ENCODE results near the gene TTF1. TPM values are rescaled to one million over a fixed set of nuclear protein-coding genes. Genes with fewer than 3 reads are reported as not detected.

TTF1 gene
- total and polyA plus RNA-seq, 9 of the 15 experiments (the other 6 are each of a cell fraction or from before 2014, with no cell fraction given): 9.0 to 18.5 (median 15.8) TPM

GRCh38 chr9:132414731-132415130 lies 8.1 kb upstream of the TTF1 start:
- H3K9ac ChIP-seq (ENCODE audit: insufficient read depth in 1 of 2, low read depth in 2 of 2, low read length in 2 of 2): no peak overlapping the region
- BruUV-seq (replicated peaks): no TSS peak
- FAIRE-seq (no peak), DNase-seq (ENCODE audit: extremely low read depth in 1 of 4, low spot score in 3 of 4) (no peak), ATAC-seq (no peak)
- TF ChIP-seq CBX2 (IDR thresholded peaks at IDR 0.05; ENCODE audit: insufficient read depth, low read length, poor library complexity, severe bottlenecking) (peak; percentile 70), NUFIP1 (IDR thresholded peaks at IDR 0.05; ENCODE audit: partially characterized antibody) (no peak)
- 0% methylated on average over 7 of the region's 7 CpGs for WGBS (ENCODE audit: insufficient coverage, low coverage, missing lambda C conversion rate)
- no peak overlapping the region for H2AFZ ChIP-seq (ENCODE audit: low read depth, low read length)
- no peak overlapping the region for H3K4me3 ChIP-seq
- no peaks in the 10 kb centered on the region for H3K36me3 ChIP-seq (ENCODE audit: control insufficient read depth, insufficient read depth, low read length)
- no peaks in the 10 kb centered on the region for H3K9me3 ChIP-seq (replicated peaks; ENCODE audit: control insufficient read depth, insufficient read depth, low read depth, low read length)
- H3K4me2 ChIP-seq (ENCODE audit: insufficient read depth, low read length): no peak overlapping the region
- H4K20me1 ChIP-seq (replicated peaks; ENCODE audit: control insufficient read depth, insufficient read depth, low read length): peaks cover 3% of the 10 kb centered on the region; the same call in 1 of the 2 replicates
- intact Hi-C loops (cut with micrococcal nuclease) (loop anchor here (10.0 kb wide), 1 partner anchor 550 kb away; no protein-coding TSS in a partner anchor), in situ Hi-C loops (cut with MboI) (loop anchor here (5.0 to 10.0 kb wide), 2 partner anchors 163 to 550 kb away; no protein-coding TSS in a partner anchor)
- ChIA-PET POLR2A (interaction anchor here (0.6 to 1.0 kb wide), 4 partner anchors 146 to 1309 kb away, joined by 3 to 5 read pairs (median 3); no protein-coding TSS in a partner anchor), CTCF (ENCODE audit: low intra/inter-chr PET ratio) (interaction anchor here (0.7 kb wide), 1 partner anchor 384 kb away, joined by 3 read pairs; no protein-coding TSS in a partner anchor)
- H3K9me1 ChIP-seq (ENCODE audit: control insufficient read depth, insufficient read depth, low read length): no peaks in the 10 kb centered on the region
- H3K79me2 ChIP-seq (ENCODE audit: control insufficient read depth, insufficient read depth, low read length): no peaks in the 10 kb centered on the region
- H3K4me1 ChIP-seq (replicated peaks in 1 of 2; ENCODE audit: control insufficient read depth in 2 of 2, insufficient read depth in 2 of 2, low read length in 2 of 2): peaks cover 2 to 16% of the 10 kb centered on the region in 2 experiments; a peak in 3 of 5 replicates
- no peak overlapping the region for H3K27ac ChIP-seq (ENCODE audit: extremely low read depth, low read depth, low read length)
- peaks cover 38 to 55% of the 10 kb centered on the region in 2 experiments for H3K27me3 ChIP-seq (ENCODE audit: control insufficient read depth in 2 of 2, insufficient read depth in 2 of 2, low read length in 2 of 2)

DNA sequence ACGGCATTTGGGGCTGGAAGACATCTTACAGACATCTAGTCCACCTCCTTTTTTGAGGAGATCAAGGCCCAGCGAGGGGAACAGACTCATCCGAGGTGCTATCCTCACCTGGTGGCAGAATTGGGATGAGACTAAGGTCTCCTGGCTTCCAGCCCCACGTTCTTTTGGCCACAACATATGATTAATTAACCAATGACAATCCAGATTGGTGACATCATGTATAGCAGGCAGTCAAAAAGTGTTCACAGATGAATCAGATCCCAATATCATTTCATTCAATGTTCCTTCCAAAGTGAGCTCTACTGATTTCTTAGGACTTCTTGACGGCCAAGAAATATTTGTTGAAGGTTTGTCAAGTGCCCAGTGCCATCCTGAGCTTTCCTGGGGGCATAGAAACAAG lies 7.3 kb upstream of the TTF1 start:
- H3K9me3 ChIP-seq (replicated peaks; ENCODE audit: control insufficient read depth, insufficient read depth, low read depth, low read length): no peaks in the 10 kb centered on the region
- peaks cover 34 to 51% of the 10 kb centered on the region in 2 experiments for H3K27me3 ChIP-seq (ENCODE audit: control insufficient read depth in 2 of 2, insufficient read depth in 2 of 2, low read length in 2 of 2)
- H3K79me2 ChIP-seq (ENCODE audit: control insufficient read depth, insufficient read depth, low read length): no peaks in the 10 kb centered on the region
- no peak overlapping the region for H2AFZ ChIP-seq (ENCODE audit: low read depth, low read length)
- 0% methylated on average over 5 of the region's 5 CpGs for WGBS (ENCODE audit: insufficient coverage, low coverage, missing lambda C conversion rate)
- no peak overlapping the region for H3K9ac ChIP-seq (ENCODE audit: insufficient read depth in 1 of 2, low read depth in 2 of 2, low read length in 2 of 2)
- H4K20me1 ChIP-seq (replicated peaks; ENCODE audit: control insufficient read depth, insufficient read depth, low read length): peaks cover 3% of the 10 kb centered on the region; the same call in 1 of the 2 replicates
- no peak overlapping the region for H3K4me2 ChIP-seq (ENCODE audit: insufficient read depth, low read length)
- ATAC-seq: no peak
- POLR2A ChIA-PET: no interaction called here
- no TSS peak for BruUV-seq (replicated peaks)
- H3K36me3 ChIP-seq (ENCODE audit: control insufficient read depth, insufficient read depth, low read length): no peaks in the 10 kb centered on the region
- H3K27ac ChIP-seq (ENCODE audit: extremely low read depth, low read depth, low read length): no peak overlapping the region
- no peaks in the 10 kb centered on the region for H3K9me1 ChIP-seq (ENCODE audit: control insufficient read depth, insufficient read depth, low read length)
- H3K4me1 ChIP-seq (replicated peaks in 1 of 2; ENCODE audit: control insufficient read depth in 2 of 2, insufficient read depth in 2 of 2, low read length in 2 of 2): peaks cover 2 to 17% of the 10 kb centered on the region in 2 experiments; a peak in 3 of 5 replicates
- no peak overlapping the region for H3K4me3 ChIP-seq
- in situ Hi-C loops (cut with MboI) (loop anchor here (5.0 to 10.0 kb wide), 2 partner anchors 163 to 551 kb away; no protein-coding TSS in a partner anchor), intact Hi-C loops (cut with micrococcal nuclease) (loop anchor here (10.0 kb wide), 1 partner anchor 551 kb away; no protein-coding TSS in a partner anchor)
- FAIRE-seq: no peak
- DNase-seq (ENCODE audit: extremely low read depth in 1 of 4, low spot score in 3 of 4): no peak
- CTCF ChIA-PET (ENCODE audit: low intra/inter-chr PET ratio): interaction anchor here (0.7 to 1.0 kb wide), 2 partner anchors 161 to 385 kb away, joined by 3 read pairs; no protein-coding TSS in a partner anchor
- TF ChIP-seq NONO (IDR thresholded peaks at IDR 0.05; ENCODE audit: low read depth in 2 of 2, low read length in 1 of 2): no peak
- TF ChIP-seq POLR3A (IDR thresholded peaks at IDR 0.05; ENCODE audit: borderline replicate concordance, extremely low read depth, insufficient read depth, insufficient read length): no peak
- TF ChIP-seq RBM22 (IDR thresholded peaks at IDR 0.05; ENCODE audit: low read depth, low read length, poor library complexity, severe bottlenecking): no peak
- no peak for TF ChIP-seq NR3C1 (CRISPR knock-in tag; IDR thresholded peaks at IDR 0.05)
- no peak for TF ChIP-seq PCBP1 (IDR thresholded peaks at IDR 0.05; ENCODE audit: low read depth, low read length, poor library complexity, severe bottlenecking)
- no peak for TF ChIP-seq GATA2 (CRISPR knock-in tag; IDR thresholded peaks at IDR 0.05)
- TF ChIP-seq ZNF24 (IDR thresholded peaks at IDR 0.05): no peak
- TF ChIP-seq HNRNPUL1 (IDR thresholded peaks at IDR 0.05; ENCODE audit: low read length): no peak
- no peak for TF ChIP-seq MCM2 (IDR thresholded peaks at IDR 0.05; ENCODE audit: low read depth)
- no peak for TF ChIP-seq FOS (IDR thresholded peaks at IDR 0.05; ENCODE audit: extremely low read depth, insufficient read length)
- no peak for TF ChIP-seq FOXP1 (CRISPR knock-in tag; IDR thresholded peaks at IDR 0.05)
- TF ChIP-seq L3MBTL2 (IDR thresholded peaks at IDR 0.05): no peak
- no peak for TF ChIP-seq ZZZ3 (IDR thresholded peaks at IDR 0.05)
- TF ChIP-seq ESRRB (CRISPR knock-in tag; IDR thresholded peaks at IDR 0.05; ENCODE audit: borderline replicate concordance): no peak
- no peak for TF ChIP-seq ZEB2 (IDR thresholded peaks at IDR 0.05)

Data from K562 (cell line).